Mucosa of rectum (tissue), 2 donors: ENCODE data around the gene USP25.

Experiments used
- H3K27ac ChIP-seq, 2 donors: one replicate each; pipeline ENCODE4 v1.7.0; 2013; ENCODE audit warnings: inconsistent platforms in 2 of 2, low read depth in 2 of 2, low read length in 2 of 2
- H3K27me3 ChIP-seq, 2 donors: one replicate each; pipeline ENCODE4 v1.7.0; 2013; ENCODE audit warnings: low read length in 2 of 2; ENCODE audit not compliant: control insufficient read depth in 2 of 2, insufficient read depth in 2 of 2
- H3K36me3 ChIP-seq, 2 donors: one replicate each; pipeline ENCODE4 v1.7.0; 2013; ENCODE audit warnings: low read length in 2 of 2; ENCODE audit not compliant: control insufficient read depth in 2 of 2, insufficient read depth in 2 of 2
- H3K4me1 ChIP-seq, 2 donors: one replicate each; pipeline ENCODE4 v1.7.0; 2013; ENCODE audit warnings: low read length in 2 of 2, mild to moderate bottlenecking in 1 of 2; ENCODE audit not compliant: control insufficient read depth in 2 of 2, insufficient read depth in 2 of 2
- H3K4me3 ChIP-seq, 2 donors: one replicate each; pipeline ENCODE4 v1.7.0; 2013; ENCODE audit warnings: low read length in 2 of 2
- H3K9ac ChIP-seq, 2 donors: one replicate each; pipeline ENCODE4 v1.7.0; 2013; ENCODE audit warnings: low read length in 2 of 2, low read depth in 1 of 2, mild to moderate bottlenecking in 1 of 2
- H3K9me3 ChIP-seq, 2 donors: one replicate each; pipeline ENCODE4 v1.7.0; 2013; ENCODE audit warnings: low read length in 2 of 2; ENCODE audit not compliant: control insufficient read depth in 2 of 2
- donor health status: healthy.
- donor health status: Normal muscosa, but diverticular disease.

The USP25 gene

DNA sequence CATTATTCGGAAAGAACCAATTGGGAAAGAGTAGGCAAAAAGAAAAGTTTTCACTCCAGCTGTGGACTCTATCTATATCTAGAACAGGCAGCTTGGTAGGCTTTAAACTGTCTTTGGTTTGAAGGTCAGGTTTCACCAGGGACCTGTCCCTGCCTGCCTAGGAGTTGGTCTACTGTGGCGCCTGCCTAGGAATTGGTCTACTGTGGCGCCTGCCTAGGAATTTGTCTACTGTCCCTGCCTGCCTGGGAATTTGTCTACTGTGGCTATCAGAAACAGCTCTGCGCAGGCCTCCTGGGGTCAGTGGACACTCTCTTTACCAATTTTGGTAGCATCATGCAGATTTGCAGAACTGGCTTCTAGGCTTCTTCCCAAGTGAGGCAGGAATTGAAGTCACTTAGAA is 13.8 kb downstream of the USP25 start:
- H3K4me1 ChIP-seq: peaks cover 5 to 12% of the 10 kb centered on the region in 2 donors
- H3K4me3 ChIP-seq: no peak overlapping the region

DNA sequence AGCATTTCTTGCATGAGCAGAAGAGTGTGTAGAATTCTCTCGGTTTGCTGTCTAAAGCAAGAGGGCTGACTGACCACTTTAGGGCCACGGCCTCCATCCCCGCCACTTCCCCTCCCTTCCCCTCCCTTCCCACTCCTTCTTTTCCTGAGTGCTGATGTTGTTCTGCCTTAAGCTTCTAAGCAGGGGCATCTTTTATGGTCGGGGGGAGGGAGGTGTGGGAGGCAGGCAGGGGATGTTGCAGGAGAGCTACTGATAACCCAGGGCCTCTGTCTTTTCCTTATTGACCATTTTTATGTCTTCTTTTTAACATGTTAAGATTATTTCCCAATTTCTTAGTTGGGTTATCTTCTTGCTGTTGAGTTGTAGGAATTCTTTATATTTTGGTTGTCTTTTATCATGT is 15.1 kb downstream of the USP25 start:
- Histone ChIP-seq H3K36me3 (peaks cover 0 to 3% of the 10 kb centered on the region in 2 donors), H3K4me1 (peaks cover 11 to 16% of the 10 kb centered on the region in 2 donors), H3K9ac (no peak overlapping the region), H3K9me3 (no peaks in the 10 kb centered on the region), H3K4me3 (no peak overlapping the region), H3K27ac (no peak overlapping the region), H3K27me3 (no peaks in the 10 kb centered on the region)

More for the DNA sequence above, 13.8 kb downstream of the USP25 start:
- Histone ChIP-seq H3K9me3 (no peaks in the 10 kb centered on the region), H3K36me3 (peaks cover 0 to 3% of the 10 kb centered on the region in 2 donors), H3K27me3 (no peaks in the 10 kb centered on the region), H3K27ac (no peak overlapping the region), H3K9ac (no peak overlapping the region)

DNA sequence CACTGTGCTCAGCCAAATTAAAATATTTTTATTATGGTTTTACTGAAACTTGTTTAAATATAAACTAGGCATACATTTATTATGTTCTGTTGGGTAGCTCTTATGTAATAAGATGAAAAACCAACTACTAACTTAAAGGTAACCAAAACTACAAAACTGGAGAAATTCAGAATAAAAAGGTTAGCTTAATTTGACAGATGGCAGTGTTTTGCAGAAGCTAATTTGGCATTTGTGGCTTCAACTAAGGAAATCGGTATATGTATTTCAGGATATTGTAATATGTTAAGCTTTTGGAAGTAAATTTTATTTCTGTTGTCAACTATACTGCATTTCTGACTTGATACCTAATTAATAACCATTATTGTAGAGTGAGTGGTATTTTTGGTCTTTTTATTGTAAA is 18.8 kb downstream of the USP25 start:
- Histone ChIP-seq H3K4me3 (no peak overlapping the region), H3K9ac (no peak overlapping the region), H3K9me3 (no peaks in the 10 kb centered on the region), H3K36me3 (no peaks in the 10 kb centered on the region), H3K27ac (no peak overlapping the region), H3K27me3 (no peaks in the 10 kb centered on the region), H3K4me1 (peaks cover 13 to 22% of the 10 kb centered on the region in 2 donors)

DNA sequence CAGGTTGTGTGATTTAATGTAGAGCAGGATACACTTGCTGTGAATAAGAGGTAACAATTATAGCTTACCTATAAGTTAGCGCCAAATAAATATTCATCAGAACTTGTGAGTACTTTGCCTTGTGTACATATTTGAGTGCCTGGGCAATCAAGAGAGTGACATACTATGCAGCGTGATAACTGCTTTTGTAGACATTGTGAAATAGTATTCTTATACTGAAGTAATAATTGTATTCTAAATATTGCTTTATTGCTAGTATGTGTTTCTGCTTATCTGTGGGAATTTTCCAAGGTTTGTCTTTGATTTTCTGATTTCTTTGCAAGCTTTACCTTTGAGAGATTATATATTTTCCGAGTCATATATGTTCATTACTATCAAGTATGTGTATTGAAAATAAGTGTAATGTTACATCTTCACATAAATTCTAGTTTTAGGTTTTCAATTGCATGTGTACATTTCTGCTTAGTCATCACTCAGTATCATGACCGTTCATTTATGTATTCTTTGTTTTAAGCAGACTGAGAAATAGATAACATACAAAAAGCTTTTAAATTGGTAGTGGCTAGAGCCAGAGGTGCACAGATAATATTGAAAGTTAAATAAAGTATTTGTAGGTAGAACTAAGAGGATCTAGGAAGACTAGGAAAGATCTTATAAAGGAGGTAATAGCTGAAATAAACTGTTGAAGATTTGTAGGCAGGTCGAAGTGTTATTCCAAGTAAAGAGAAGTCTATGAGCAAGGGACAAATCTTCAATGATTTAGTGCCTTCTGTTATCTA is 19.5 kb downstream of the USP25 start:
- Histone ChIP-seq H3K4me1 (peaks cover 13 to 29% of the 10 kb centered on the region in 2 donors), H3K9me3 (no peaks in the 10 kb centered on the region), H3K4me3 (no peak overlapping the region), H3K27me3 (no peaks in the 10 kb centered on the region), H3K36me3 (no peaks in the 10 kb centered on the region), H3K9ac (no peak overlapping the region), H3K27ac (no peak overlapping the region)

DNA sequence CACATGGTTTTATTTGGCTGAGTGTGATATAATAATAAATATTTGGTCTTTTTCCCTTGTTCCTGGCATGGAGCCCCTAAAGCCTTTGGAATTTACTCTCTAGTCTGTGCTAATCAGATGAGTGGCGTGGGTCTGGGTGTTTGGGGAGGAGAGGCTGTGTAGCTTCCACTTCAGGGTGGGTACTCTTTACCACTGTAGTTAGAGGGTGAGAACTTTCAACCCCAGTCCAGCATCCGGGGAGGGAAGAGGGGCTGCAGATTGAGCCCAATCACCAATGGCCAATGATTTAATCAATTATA is 20.0 kb downstream of the USP25 start:
- Histone ChIP-seq H3K27me3 (no peaks in the 10 kb centered on the region), H3K36me3 (no peaks in the 10 kb centered on the region), H3K4me1 (peaks cover 15 to 34% of the 10 kb centered on the region in 2 donors), H3K9me3 (no peaks in the 10 kb centered on the region), H3K27ac (no peak overlapping the region), H3K4me3 (no peak overlapping the region), H3K9ac (no peak overlapping the region)

DNA sequence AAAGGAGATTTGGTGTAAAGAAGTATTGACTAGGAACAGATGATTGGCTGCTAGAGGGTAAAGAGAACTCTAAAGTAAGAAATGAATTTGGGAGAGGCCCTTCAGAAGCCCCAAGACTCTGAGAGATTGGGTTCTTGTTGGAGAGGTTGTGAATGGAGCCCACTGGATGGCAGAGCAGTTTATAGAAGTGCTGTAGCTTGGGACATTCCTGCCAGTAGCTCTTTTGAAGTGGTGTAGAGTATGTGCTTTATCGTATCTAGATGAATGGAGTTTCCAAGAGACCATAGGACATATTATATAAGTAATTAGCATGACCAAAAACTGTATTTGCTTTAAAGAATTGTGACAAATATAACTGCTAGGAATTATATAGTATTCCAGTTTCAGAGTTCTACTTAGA is 21.3 kb downstream of the USP25 start:
- Histone ChIP-seq H3K27ac (no peak overlapping the region), H3K4me1 (peaks cover 22 to 41% of the 10 kb centered on the region in 2 donors), H3K4me3 (no peak overlapping the region), H3K9ac (no peak overlapping the region), H3K27me3 (no peaks in the 10 kb centered on the region), H3K36me3 (no peaks in the 10 kb centered on the region), H3K9me3 (no peaks in the 10 kb centered on the region)

DNA sequence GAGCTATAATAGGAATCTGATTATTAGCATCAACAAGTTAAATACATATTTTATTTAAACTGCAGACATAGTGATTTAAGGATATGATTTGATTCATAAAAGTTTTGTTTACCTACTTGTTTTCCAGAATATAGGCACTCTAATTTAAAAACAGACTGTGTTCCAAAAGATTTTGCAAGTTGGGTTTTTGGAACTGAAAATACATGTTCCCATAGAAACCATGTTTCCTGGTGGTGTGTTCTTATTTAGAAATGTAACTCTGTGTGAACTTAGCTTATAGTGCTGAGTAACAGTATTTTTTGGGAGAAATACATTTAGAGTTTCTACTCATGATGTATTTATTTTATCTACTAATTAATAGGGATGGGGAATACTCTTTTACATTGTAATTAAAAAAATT is 21.8 kb downstream of the USP25 start:
- Histone ChIP-seq H3K27ac (no peak overlapping the region), H3K4me3 (no peak overlapping the region), H3K9me3 (no peaks in the 10 kb centered on the region), H3K27me3 (no peaks in the 10 kb centered on the region), H3K9ac (no peak overlapping the region), H3K4me1 (peaks cover 22 to 41% of the 10 kb centered on the region in 2 donors), H3K36me3 (no peaks in the 10 kb centered on the region)

DNA sequence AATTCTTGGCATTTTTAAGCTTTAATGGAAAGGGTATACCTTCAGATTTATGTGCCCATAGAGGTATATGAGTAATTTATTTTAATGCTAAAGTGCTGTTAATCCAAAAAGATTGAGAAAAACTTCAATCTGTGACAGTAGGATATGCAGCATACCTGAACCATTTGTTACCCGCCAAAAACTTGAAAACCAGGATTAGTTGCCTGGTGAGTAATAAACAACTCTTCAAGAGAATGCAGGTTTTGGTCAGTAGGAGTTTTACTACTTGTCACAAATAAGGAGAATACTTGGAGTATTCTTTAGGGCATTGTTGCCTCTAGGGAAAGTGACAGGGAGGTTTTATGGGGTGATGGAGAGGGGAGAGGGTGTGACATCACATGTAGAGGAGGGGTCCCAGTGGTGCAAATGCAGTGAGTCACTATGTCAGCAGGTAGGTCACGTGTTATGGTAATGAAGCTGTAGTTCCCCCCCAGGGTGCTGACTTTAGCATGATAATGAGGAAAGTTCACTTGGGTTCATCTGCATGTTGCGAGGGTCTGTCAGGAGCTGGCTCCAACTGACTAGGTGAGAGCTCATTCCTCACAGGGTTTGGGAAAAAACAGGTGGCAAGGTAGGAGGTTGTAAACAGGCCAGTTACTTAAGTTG is 23.1 kb downstream of the USP25 start:
- H3K27me3 ChIP-seq: no peaks in the 10 kb centered on the region
- no peak overlapping the region for H3K27ac ChIP-seq
- H3K9me3 ChIP-seq: no peaks in the 10 kb centered on the region
- H3K9ac ChIP-seq: no peak overlapping the region
- no peak overlapping the region for H3K4me3 ChIP-seq
- peaks cover 22 to 41% of the 10 kb centered on the region in 2 donors for H3K4me1 ChIP-seq
- no peaks in the 10 kb centered on the region for H3K36me3 ChIP-seq

DNA sequence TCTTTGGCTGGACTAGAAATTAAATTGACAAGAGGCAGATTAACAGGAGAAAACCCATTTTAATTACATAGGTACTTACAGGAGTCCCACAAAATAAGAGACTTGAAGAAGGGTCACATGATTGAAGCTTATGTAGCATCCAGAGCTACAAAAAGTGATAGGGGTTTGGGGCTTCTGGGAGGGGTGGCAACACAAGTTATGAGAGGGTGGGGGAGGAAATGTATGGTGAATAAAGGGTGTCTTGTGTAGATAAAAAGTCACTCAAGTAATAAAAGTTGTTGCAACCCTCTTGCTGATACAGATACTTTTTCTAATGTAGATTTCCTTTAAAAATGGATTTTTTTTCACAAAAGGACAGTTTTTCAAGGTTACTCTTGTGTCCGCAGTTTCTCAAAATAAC is 24.0 kb downstream of the USP25 start:
- H3K36me3 ChIP-seq: no peaks in the 10 kb centered on the region
- H3K9ac ChIP-seq: no peak overlapping the region
- H3K4me3 ChIP-seq: no peak overlapping the region
- H3K27ac ChIP-seq: peak overlapping the region in 1 of 2 donors; percentile 8
- no peaks in the 10 kb centered on the region for H3K9me3 ChIP-seq
- no peaks in the 10 kb centered on the region for H3K27me3 ChIP-seq
- peaks cover 18 to 41% of the 10 kb centered on the region in 2 donors for H3K4me1 ChIP-seq

DNA sequence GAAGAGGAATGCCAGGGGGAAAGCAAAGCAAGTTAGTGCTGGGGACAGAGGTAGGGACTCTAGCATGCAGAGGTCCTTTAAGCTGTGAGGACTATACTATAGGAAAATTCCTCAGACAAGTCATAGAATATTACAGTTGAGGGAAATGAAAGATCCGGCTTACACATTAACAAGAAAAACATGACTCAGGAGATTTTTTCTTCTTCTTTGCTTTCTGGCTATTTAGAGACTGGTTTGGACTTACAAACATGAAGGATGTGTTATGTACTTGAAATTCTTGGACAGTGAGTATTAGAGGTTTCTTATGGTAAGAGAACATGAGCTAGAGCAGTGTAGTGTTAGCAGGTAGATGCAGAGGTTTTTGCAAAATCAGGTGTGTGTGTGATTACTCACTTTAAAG is 24.9 kb downstream of the USP25 start:
- Histone ChIP-seq H3K27ac (peak overlapping the region; percentile 8 to 49), H3K4me3 (peak overlapping the region in 1 of 2 donors; percentile 55), H3K36me3 (no peaks in the 10 kb centered on the region), H3K4me1 (peaks cover 13 to 33% of the 10 kb centered on the region in 2 donors), H3K27me3 (no peaks in the 10 kb centered on the region), H3K9me3 (no peaks in the 10 kb centered on the region), H3K9ac (no peak overlapping the region)
